Skeletal muscle cell (primary cell): ENCODE data around the gene UMPS.

Experiments used
- DNase-seq: peaks from one replicate; pipeline ENCODE4 v3.0.0-alpha.2; 2010; ENCODE audit warnings: low read depth
- H3K4me3 ChIP-seq: 2 replicates; pipeline ENCODE4 v1.5.1; 2011; ENCODE audit warnings: low read depth, mild to moderate bottlenecking, control low read depth, low read length, moderate library complexity

Gene UMPS

GRCh38 chr3:124730129-124730940 is at the start of gene UMPS:
Gene UMPS, plus strand, starts transcription at chr3:124730452. Its CDS starts 20 bp downstream, at chr3:124730472.
- peak within 1 kb of the TSS; percentile 98 for H3K4me3 ChIP-seq
- peak; percentile 15 for DNase-seq

GRCh38 chr3:124680521-124680920 is 49.7 kb upstream of the UMPS start:
- DNase-seq = no peak
- H3K4me3 ChIP-seq = no peak overlapping the region

- DNase-seq = no peak
- no peak overlapping the region for H3K4me3 ChIP-seq
Measured at GRCh38 chr3:124682263-124682662, 48.0 kb upstream of the UMPS start.

GRCh38 chr3:124684459-124684858 is 45.8 kb upstream of the UMPS start:
- no peak for DNase-seq
- H3K4me3 ChIP-seq = no peak overlapping the region

- no peak overlapping the region for H3K4me3 ChIP-seq
- no peak for DNase-seq
Measured at GRCh38 chr3:124685067-124685466, 45.2 kb upstream of the UMPS start.

- H3K4me3 ChIP-seq = no peak overlapping the region
- peak; percentile 24 for DNase-seq
Measured at GRCh38 chr3:124685481-124685880, 44.8 kb upstream of the UMPS start.

GRCh38 chr3:124686028-124686670 is 44.1 kb upstream of the UMPS start:
- no peak overlapping the region for H3K4me3 ChIP-seq
- DNase-seq = no peak

- no peak overlapping the region for H3K4me3 ChIP-seq
- no peak for DNase-seq
Measured at GRCh38 chr3:124688581-124689454, 41.4 kb upstream of the UMPS start.

- H3K4me3 ChIP-seq = no peak overlapping the region
- DNase-seq = no peak
Measured at GRCh38 chr3:124691599-124691998, 38.7 kb upstream of the UMPS start.

GRCh38 chr3:124694486-124694885 is 35.8 kb upstream of the UMPS start:
- no peak for DNase-seq
- H3K4me3 ChIP-seq = no peak overlapping the region

- DNase-seq = no peak
- H3K4me3 ChIP-seq = no peak overlapping the region
Measured at GRCh38 chr3:124695369-124695768, 34.9 kb upstream of the UMPS start.

- no peak overlapping the region for H3K4me3 ChIP-seq
- DNase-seq = no peak
Measured at GRCh38 chr3:124696006-124696405, 34.2 kb upstream of the UMPS start.

- H3K4me3 ChIP-seq = no peak overlapping the region
- DNase-seq = no peak
Measured at GRCh38 chr3:124697302-124697701, 33.0 kb upstream of the UMPS start.

GRCh38 chr3:124698030-124698770 is 32.1 kb upstream of the UMPS start:
- H3K4me3 ChIP-seq = no peak overlapping the region
- DNase-seq = no peak

GRCh38 chr3:124699051-124699450 is 31.2 kb upstream of the UMPS start:
- DNase-seq = no peak
- H3K4me3 ChIP-seq = no peak overlapping the region

GRCh38 chr3:124699686-124700396 is 30.4 kb upstream of the UMPS start:
- DNase-seq = no peak
- no peak overlapping the region for H3K4me3 ChIP-seq

GRCh38 chr3:124700880-124701684 is 29.2 kb upstream of the UMPS start:
- peak; percentile 63 for DNase-seq
- no peak overlapping the region for H3K4me3 ChIP-seq

- peak; percentile 41 for DNase-seq
Measured at GRCh38 chr3:124701687-124702086, 28.6 kb upstream of the UMPS start.

More at GRCh38 chr3:124701687-124702086, 28.6 kb upstream of the UMPS start:
- H3K4me3 ChIP-seq = no peak overlapping the region
